Uterus (tissue), 4 donors: ENCODE data around the gene KNSTRN. TPM values are rescaled to one million over a fixed set of nuclear protein-coding genes. Genes with fewer than 3 reads are reported as not detected.

ENCODE experiments used
- DNase-seq, 2 donors: peaks; one replicate each; pipeline ENCODE4 v3.0.0-alpha.2; 2019 to 2020
- H3K27ac ChIP-seq, 2 donors: fragments of 200-600 bp; sonication (generic); 1 replicate in 1 of 2; 2 replicates in 1 of 2; pipeline ENCODE4 v1.5.1; 2016 to 2018
- H3K27me3 ChIP-seq, 2 donors: fragments of 200-600 bp; sonication (generic); one replicate each; pipeline ENCODE4 v1.5.1; 2018 to 2019; ENCODE audit warnings: control low read depth in 1 of 2
- H3K36me3 ChIP-seq, 2 donors: fragments of 200-600 bp; sonication (generic); one replicate each; pipeline ENCODE4 v1.5.1; 2019; ENCODE audit warnings: control low read depth in 1 of 2
- H3K4me1 ChIP-seq, 2 donors: fragments of 200-600 bp; sonication (generic); one replicate each; pipeline ENCODE4 v1.5.1; 2018 to 2019; ENCODE audit warnings: control low read depth in 1 of 2
- H3K4me3 ChIP-seq, 2 donors: fragments of 200-600 bp; sonication (generic); 1 replicate in 1 of 2; 2 replicates in 1 of 2; pipeline ENCODE4 v1.5.1; 2018 to 2019; ENCODE audit warnings: mild to moderate bottlenecking in 1 of 2
- H3K9me3 ChIP-seq, 2 donors: fragments of 200-600 bp; sonication (generic); one replicate each; pipeline ENCODE4 v1.5.1; 2019; ENCODE audit warnings: control low read depth in 1 of 2
- POLR2A ChIP-seq, 2 donors: fragments of 450-650 bp; IDR thresholded peaks; one replicate each; pipeline ENCODE4 v1.6.1; 2016; ENCODE audit warnings: antibody characterized with exemption in 2 of 2, mild to moderate bottlenecking in 1 of 2, moderate library complexity in 1 of 2
- intact Hi-C: fragments of 100-400 bp; cut with DNase I; formaldehyde crosslinking; loops from one replicate; pipeline ENCODE4 v1.15.1; 2023; ENCODE audit warnings: low total_unique reads
- total RNA-seq, 4 donors: library from RNA; depleted of rRNA in 3 of 4; stranded (reverse); fragments of >200 nt in 3 of 4; gene quantifications; one replicate each; pipeline versions ENCODE4 v1.1.0 to v1.2.4, GENCODE V29; 2014 to 2023
- TF ChIP-seq, protein P1 (sequence below), 4 experiments: fragments of 200-600 bp in 2 of 4; fragments of 450-650 bp in 2 of 4; sonication (generic) in 2 of 4; IDR thresholded peaks; one replicate each; pipeline ENCODE4 v1.5.1; 2016 to 2019; ENCODE audit warnings: antibody characterized with exemption in 4 of 4, mild to moderate bottlenecking in 2 of 4, moderate library complexity in 1 of 4
- donor health status: DM: yes; HTN: yes; CAD: no.

The KNSTRN gene
- total RNA-seq, 4 donors from 2014 or later: 2.1 to 23.5 (median 9.7) TPM

DNA sequence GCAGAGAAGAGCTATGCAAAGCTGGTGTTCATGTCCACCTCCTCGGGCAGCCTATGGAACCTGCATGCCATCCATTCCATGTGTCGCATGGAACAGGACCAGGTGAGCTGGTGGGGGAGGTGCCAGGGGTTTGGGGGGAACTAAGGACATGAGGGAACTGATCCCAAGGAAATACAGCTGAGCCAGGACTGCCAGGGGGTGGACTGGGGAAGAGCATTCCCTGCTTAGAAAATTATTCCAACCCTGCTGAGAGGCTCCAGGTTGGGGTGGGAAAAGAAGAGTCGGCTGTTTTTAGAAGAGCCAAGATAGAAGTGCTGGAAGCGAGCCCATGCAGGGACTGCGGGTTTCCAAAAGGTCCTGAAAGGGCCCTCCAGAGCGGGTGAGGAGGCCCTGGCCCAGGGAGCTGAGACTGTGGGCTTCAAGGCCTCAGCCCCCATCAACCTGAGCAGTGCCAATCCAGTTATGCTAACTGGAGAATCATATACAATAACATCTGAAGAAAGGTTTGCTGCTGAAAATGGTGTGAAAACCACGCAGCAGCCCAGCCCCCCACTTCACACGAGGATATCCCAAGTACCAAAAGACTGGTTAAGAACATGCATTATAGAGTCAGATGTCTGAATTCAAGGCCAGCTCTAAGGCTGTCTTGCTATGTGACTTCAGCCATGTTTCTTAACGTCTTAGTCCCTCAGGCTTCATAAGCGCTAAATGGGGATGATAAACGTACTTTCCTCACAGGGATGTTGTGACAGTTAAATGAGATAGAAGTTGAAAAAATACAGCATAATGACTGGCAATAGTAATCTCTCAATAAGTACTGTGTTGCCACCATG is 16.7 kb upstream of the KNSTRN start:
- no peak for TF ChIP-seq POLR2A (IDR thresholded peaks at IDR 0.05)
- TF ChIP-seq, protein P1, sequence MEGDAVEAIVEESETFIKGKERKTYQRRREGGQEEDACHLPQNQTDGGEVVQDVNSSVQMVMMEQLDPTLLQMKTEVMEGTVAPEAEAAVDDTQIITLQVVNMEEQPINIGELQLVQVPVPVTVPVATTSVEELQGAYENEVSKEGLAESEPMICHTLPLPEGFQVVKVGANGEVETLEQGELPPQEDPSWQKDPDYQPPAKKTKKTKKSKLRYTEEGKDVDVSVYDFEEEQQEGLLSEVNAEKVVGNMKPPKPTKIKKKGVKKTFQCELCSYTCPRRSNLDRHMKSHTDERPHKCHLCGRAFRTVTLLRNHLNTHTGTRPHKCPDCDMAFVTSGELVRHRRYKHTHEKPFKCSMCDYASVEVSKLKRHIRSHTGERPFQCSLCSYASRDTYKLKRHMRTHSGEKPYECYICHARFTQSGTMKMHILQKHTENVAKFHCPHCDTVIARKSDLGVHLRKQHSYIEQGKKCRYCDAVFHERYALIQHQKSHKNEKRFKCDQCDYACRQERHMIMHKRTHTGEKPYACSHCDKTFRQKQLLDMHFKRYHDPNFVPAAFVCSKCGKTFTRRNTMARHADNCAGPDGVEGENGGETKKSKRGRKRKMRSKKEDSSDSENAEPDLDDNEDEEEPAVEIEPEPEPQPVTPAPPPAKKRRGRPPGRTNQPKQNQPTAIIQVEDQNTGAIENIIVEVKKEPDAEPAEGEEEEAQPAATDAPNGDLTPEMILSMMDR (IDR thresholded peaks at IDR 0.05): no peak
- no peak overlapping the region for H3K4me3 ChIP-seq
- no peak for DNase-seq
- H3K9me3 ChIP-seq: no peaks in the 10 kb centered on the region
- H3K36me3 ChIP-seq: no peaks in the 10 kb centered on the region
- H3K27ac ChIP-seq: no peak overlapping the region
- intact Hi-C loops: no loop called here
- no peaks in the 10 kb centered on the region for H3K4me1 ChIP-seq
- no peaks in the 10 kb centered on the region for H3K27me3 ChIP-seq

DNA sequence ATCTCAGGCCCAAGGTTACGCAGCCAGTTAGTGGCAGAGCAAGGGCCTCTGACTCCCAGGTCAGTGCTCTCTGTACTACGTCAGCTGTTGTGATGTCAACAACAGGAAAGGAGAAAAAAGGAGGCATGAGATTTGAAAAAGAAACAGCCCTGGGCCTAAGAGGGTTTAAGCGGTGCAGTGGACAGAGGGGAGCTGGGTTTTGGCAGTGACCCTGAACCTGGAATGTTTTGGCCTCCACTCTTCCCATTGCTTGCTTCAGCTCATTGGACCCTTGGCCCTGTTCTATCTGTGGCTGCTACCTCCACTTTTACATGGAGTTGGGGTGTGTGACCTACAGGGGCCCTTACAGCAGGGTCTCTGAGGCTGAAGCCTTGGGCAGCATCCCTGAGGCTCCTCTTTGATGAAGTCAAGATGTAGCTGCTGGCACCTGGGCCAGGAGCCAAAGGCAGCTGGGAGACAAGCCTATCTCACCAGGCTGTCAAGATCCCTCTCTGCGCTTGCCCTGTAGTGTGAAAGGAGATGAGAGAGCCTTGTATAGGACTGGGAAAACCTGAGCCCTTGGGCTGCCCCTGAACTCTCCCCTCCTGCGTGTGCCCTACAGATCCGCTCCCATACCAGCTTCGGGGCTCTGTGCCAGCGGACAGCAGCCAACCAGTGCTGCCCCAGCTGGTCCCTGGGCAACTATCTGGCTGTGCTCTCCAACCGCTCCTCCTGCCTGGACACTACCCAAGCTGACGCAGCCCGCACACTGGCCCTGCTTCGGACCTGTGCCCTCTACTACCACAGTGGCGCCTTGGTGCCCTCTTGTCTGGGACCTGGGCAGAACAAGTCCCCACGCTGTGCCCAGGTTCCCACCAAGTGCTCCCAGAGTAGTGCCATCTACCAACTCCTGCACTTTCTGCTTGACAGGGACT is 15.8 kb upstream of the KNSTRN start:
- no peak overlapping the region for H3K27ac ChIP-seq
- no peaks in the 10 kb centered on the region for H3K4me1 ChIP-seq
- no peak for TF ChIP-seq POLR2A (IDR thresholded peaks at IDR 0.05)
- TF ChIP-seq, protein P1 (IDR thresholded peaks at IDR 0.05): no peak
- no peaks in the 10 kb centered on the region for H3K36me3 ChIP-seq
- DNase-seq: no peak
- H3K9me3 ChIP-seq: no peaks in the 10 kb centered on the region
- intact Hi-C loops: no loop called here
- no peak overlapping the region for H3K4me3 ChIP-seq
- H3K27me3 ChIP-seq: no peaks in the 10 kb centered on the region

DNA sequence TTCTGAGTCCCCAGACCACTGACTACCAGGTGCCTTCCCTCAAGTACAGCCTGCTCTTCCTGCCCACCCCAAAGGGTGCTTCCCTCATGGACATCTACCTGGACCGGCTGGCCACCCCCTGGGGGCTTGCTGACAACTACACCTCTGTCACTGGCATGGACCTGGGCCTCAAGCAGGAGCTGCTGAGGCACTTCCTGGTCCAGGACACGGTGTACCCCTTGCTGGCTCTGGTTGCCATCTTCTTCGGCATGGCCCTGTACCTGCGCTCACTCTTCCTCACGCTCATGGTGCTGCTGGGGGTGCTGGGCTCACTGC is 15.2 kb upstream of the KNSTRN start:
- H3K27ac ChIP-seq: no peak overlapping the region
- no peaks in the 10 kb centered on the region for H3K27me3 ChIP-seq
- intact Hi-C loops: no loop called here
- H3K9me3 ChIP-seq: no peaks in the 10 kb centered on the region
- H3K4me1 ChIP-seq: no peaks in the 10 kb centered on the region
- no peak for DNase-seq
- H3K36me3 ChIP-seq: no peaks in the 10 kb centered on the region
- TF ChIP-seq POLR2A (IDR thresholded peaks at IDR 0.05): no peak
- TF ChIP-seq, protein P1 (IDR thresholded peaks at IDR 0.05): no peak
- no peak overlapping the region for H3K4me3 ChIP-seq

DNA sequence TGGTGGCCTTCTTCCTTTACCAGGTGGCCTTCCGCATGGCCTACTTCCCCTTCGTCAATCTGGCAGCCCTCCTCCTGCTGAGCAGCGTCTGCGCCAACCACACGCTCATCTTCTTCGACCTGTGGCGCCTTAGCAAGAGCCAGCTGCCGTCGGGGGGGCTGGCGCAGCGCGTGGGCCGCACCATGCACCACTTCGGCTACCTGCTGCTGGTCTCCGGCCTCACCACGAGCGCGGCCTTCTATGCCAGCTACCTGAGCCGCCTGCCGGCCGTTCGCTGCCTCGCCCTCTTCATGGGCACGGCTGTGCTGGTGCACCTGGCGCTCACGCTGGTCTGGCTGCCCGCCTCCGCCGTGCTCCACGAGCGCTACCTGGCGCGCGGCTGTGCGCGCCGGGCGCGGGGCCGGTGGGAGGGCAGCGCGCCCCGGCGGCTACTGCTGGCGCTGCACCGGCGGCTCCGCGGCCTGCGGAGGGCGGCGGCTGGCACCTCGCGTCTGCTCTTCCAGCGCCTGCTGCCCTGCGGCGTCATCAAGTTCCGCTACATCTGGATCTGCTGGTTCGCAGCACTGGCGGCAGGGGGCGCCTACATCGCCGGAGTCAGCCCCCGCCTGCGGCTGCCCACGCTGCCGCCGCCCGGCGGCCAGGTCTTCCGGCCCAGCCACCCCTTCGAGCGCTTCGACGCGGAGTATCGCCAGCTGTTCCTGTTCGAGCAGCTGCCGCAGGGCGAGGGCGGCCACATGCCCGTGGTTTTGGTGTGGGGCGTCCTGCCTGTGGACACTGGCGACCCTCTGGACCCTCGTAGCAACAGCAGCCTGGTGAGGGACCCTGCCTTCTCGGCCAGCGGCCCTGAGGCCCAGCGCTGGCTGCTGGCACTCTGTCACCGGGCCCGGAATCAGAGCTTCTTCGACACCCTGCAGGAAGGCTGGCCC is 14.6 kb upstream of the KNSTRN start:
- no peaks in the 10 kb centered on the region for H3K27me3 ChIP-seq
- TF ChIP-seq POLR2A (IDR thresholded peaks at IDR 0.05): peak in 1 of 2 donors; percentile 21
- TF ChIP-seq, protein P1 (IDR thresholded peaks at IDR 0.05): peak; percentile 67 to 90 (median 86)
- H3K4me1 ChIP-seq: no peaks in the 10 kb centered on the region
- no peaks in the 10 kb centered on the region for H3K9me3 ChIP-seq
- intact Hi-C loops: no loop called here
- H3K4me3 ChIP-seq: peak overlapping the region in 1 of 2 donors; percentile 25
- H3K36me3 ChIP-seq: no peaks in the 10 kb centered on the region
- no peak overlapping the region for H3K27ac ChIP-seq
- peak; percentile 70 to 72 for DNase-seq
